Loucy (cell line): ENCODE data around the gene SALL2.
"Not testable (repeated sequence)": the region's sequence is repeated elsewhere in the genome, so short reads cannot be mapped to it uniquely, and the experiment has no call there.

Source experiments
- H2AFZ ChIP-seq: fragments of 200-600 bp; sonication (generic); 2 replicates; pipeline ENCODE4 v1.6.0; 2016; ENCODE audit warnings: antibody characterized with exemption, mild to moderate bottlenecking, low read length, moderate library complexity
- H3F3A ChIP-seq: fragments of 200-600 bp; 2 replicates; pipeline ENCODE4 v1.6.0; 2016; ENCODE audit warnings: antibody characterized with exemption, low read depth, mild to moderate bottlenecking
- H3K27me3 ChIP-seq: fragments of 200-600 bp; sonication (generic); 2 replicates; pipeline ENCODE4 v1.6.1; 2014; ENCODE audit warnings: low read length, mild to moderate bottlenecking; ENCODE audit not compliant: insufficient read depth, poor library complexity, severe bottlenecking
- H3K36me3 ChIP-seq: fragments of 200-600 bp; sonication (generic); 2 replicates; pipeline ENCODE4 v1.6.1; 2016; ENCODE audit warnings: low read length; ENCODE audit not compliant: insufficient read depth
- H3K4me1 ChIP-seq: fragments of 200-600 bp; sonication (generic); 2 replicates; pipeline ENCODE4 v1.5.1; 2014; ENCODE audit warnings: low read length, mild to moderate bottlenecking; ENCODE audit not compliant: insufficient read depth, poor library complexity, severe bottlenecking
- H3K4me2 ChIP-seq: fragments of 200-600 bp; sonication (generic); 2 replicates; pipeline ENCODE4 v1.6.0; 2014; ENCODE audit warnings: antibody characterized with exemption, low read length, low read depth, mild to moderate bottlenecking; ENCODE audit not compliant: poor library complexity, severe bottlenecking
- H3K4me3 ChIP-seq: fragments of 200-600 bp; sonication (generic); 2 replicates; pipeline ENCODE4 v1.5.1; 2014; ENCODE audit warnings: low read length, mild to moderate bottlenecking, mixed read lengths; ENCODE audit not compliant: poor library complexity, severe bottlenecking
- H3K79me2 ChIP-seq: fragments of 200-600 bp; sonication (generic); 2 replicates; pipeline ENCODE4 v1.6.1; 2014; ENCODE audit warnings: low read length; ENCODE audit not compliant: insufficient read depth
- H3K9ac ChIP-seq: fragments of 200-600 bp; sonication (generic); 2 replicates; pipeline ENCODE4 v1.6.0; 2014; ENCODE audit warnings: mild to moderate bottlenecking, low read depth, low read length, moderate library complexity; ENCODE audit not compliant: poor library complexity, severe bottlenecking
- H3K9me2 ChIP-seq: fragments of 200-600 bp; sonication (generic); replicated peaks from 2 replicates; pipeline ENCODE4 v1.6.1; 2016; ENCODE audit warnings: low read depth, low read length, mixed read lengths
- H3K9me3 ChIP-seq: fragments of 200-600 bp; sonication (generic); 2 replicates; pipeline ENCODE4 v1.6.1; 2014; ENCODE audit warnings: mild to moderate bottlenecking, antibody characterized with exemption, low read length, low read depth; ENCODE audit not compliant: insufficient read depth
- H4K20me1 ChIP-seq: fragments of 200-600 bp; sonication (generic); 2 replicates; pipeline ENCODE4 v1.6.0; 2014; ENCODE audit warnings: antibody characterized with exemption, low read length, mild to moderate bottlenecking; ENCODE audit not compliant: insufficient read depth, poor library complexity, severe bottlenecking
- EZH2phosphoT487 ChIP-seq: fragments of 200-600 bp; IDR thresholded peaks from 2 replicates; pipeline ENCODE4 v1.6.1; 2018; ENCODE audit warnings: antibody characterized with exemption, mild to moderate bottlenecking, moderate library complexity, borderline replicate concordance
- TF ChIP-seq, protein P1 (sequence below): fragments of 200-600 bp; sonication (generic); conservative IDR thresholded peaks from 2 replicates; pipeline ENCODE4 v1.5.1; 2014; ENCODE audit warnings: mild to moderate bottlenecking, antibody characterized with exemption, low read length

Gene SALL2

DNA sequence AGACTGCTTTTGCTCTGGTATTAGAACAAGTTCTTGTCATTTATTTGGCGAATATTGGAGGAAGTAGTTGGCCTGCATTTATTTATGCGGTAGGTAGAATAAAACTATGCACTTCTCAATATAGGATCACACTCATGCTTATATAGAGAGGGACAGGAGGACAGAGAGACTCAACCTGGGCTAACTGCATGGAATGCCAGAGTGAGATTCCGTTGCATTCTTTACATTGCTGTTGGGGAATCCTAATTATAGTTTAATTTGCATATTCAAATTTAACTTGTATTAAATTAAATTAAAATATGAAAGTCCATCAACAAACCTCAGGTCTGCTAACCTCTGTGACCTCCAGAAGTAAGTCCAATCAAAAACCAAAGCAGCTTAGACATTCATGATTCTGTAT is 27.1 kb upstream of the SALL2 start:
- Histone ChIP-seq H2AFZ (no peak overlapping the region), H3K9me3 (no peaks in the 10 kb centered on the region), H3K9me2 (no peaks in the 10 kb centered on the region), H3K36me3 (no peaks in the 10 kb centered on the region), H3K4me3 (no peak overlapping the region), H3K4me2 (no peak overlapping the region), H3K9ac (no peak overlapping the region), H4K20me1 (no peaks in the 10 kb centered on the region), H3F3A (no peaks in the 10 kb centered on the region), H3K4me1 (no peaks in the 10 kb centered on the region), H3K27me3 (no peaks in the 10 kb centered on the region), H3K79me2 (no peaks in the 10 kb centered on the region)
- TF ChIP-seq, protein P1, sequence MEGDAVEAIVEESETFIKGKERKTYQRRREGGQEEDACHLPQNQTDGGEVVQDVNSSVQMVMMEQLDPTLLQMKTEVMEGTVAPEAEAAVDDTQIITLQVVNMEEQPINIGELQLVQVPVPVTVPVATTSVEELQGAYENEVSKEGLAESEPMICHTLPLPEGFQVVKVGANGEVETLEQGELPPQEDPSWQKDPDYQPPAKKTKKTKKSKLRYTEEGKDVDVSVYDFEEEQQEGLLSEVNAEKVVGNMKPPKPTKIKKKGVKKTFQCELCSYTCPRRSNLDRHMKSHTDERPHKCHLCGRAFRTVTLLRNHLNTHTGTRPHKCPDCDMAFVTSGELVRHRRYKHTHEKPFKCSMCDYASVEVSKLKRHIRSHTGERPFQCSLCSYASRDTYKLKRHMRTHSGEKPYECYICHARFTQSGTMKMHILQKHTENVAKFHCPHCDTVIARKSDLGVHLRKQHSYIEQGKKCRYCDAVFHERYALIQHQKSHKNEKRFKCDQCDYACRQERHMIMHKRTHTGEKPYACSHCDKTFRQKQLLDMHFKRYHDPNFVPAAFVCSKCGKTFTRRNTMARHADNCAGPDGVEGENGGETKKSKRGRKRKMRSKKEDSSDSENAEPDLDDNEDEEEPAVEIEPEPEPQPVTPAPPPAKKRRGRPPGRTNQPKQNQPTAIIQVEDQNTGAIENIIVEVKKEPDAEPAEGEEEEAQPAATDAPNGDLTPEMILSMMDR = no peak
- TF ChIP-seq EZH2phosphoT487 = no peak

DNA sequence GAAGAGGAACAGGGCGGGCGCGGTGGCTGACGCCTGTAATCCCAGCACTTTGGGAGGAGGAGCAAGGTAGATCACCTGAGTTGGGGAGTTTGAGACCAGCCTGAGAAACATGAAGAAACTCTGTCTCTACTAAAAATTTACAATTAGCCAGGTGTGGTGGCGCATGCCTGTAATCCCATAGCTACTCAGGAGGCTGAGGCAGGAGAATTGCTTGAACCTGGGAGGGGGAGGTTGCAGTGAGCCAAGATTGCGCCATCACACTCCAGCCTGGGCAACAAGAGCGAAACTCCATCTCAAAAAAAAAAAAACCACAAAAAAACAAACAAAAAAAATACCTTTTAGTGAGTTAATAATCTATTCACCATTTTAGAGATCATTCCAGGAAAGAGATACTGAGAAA is 18.4 kb upstream of the SALL2 start:
- H3K36me3 ChIP-seq, H3K79me2 ChIP-seq, H2AFZ ChIP-seq, H3K9ac ChIP-seq, H3K4me3 ChIP-seq, H3K27me3 ChIP-seq, H3K4me1 ChIP-seq, H4K20me1 ChIP-seq, H3K4me2 ChIP-seq, H3K9me2 ChIP-seq, H3F3A ChIP-seq, H3K9me3 ChIP-seq: not testable (repeated sequence)

- Histone ChIP-seq H4K20me1 (no peaks in the 10 kb centered on the region), H3F3A (no peaks in the 10 kb centered on the region), H3K4me1 (no peaks in the 10 kb centered on the region), H3K36me3 (no peaks in the 10 kb centered on the region), H3K4me2 (no peak overlapping the region), H3K79me2 (no peaks in the 10 kb centered on the region), H3K4me3 (no peak overlapping the region), H3K9me3 (no peaks in the 10 kb centered on the region), H2AFZ (no peak overlapping the region; the same call in 1 of the 2 replicates), H3K9me2 (no peaks in the 10 kb centered on the region), H3K27me3 (no peaks in the 10 kb centered on the region), H3K9ac (no peak overlapping the region)
- no peak for TF ChIP-seq EZH2phosphoT487
- TF ChIP-seq, protein P1 = no peak
Observed at GRCh38 chr14:21543963-21544362, 17.8 kb upstream of the SALL2 start.

DNA sequence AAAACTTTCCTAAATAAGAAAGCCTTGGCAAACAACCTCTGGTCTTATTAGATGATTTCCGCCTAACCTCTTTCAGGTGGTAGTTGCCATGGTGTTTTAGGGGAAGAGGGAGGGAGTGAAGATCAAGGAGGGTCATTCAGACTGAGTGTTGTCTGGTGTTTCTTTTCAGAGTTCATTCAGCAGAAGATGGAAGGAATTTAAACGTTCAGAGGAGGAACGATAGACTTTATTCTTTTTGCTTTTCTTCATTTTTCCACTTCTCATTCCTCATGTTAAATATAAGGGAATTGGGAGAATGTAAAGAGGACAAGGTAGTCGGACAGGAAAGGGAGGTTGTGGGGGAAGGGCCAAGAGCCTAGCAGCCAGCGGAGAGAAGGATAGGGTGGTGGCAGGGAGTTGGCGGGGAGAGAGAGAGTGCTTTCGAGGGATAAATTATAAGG is 17.4 kb upstream of the SALL2 start:
- Histone ChIP-seq H3K9me2 (no peaks in the 10 kb centered on the region), H3K36me3 (no peaks in the 10 kb centered on the region), H2AFZ (peak overlapping the region; percentile 73), H3K4me3 (no peak overlapping the region), H4K20me1 (no peaks in the 10 kb centered on the region), H3K4me2 (no peak overlapping the region), H3K4me1 (no peaks in the 10 kb centered on the region), H3K27me3 (no peaks in the 10 kb centered on the region), H3K79me2 (no peaks in the 10 kb centered on the region), H3F3A (no peaks in the 10 kb centered on the region), H3K9ac (no peak overlapping the region), H3K9me3 (no peaks in the 10 kb centered on the region)
- TF ChIP-seq, protein P1 = no peak
- no peak for TF ChIP-seq EZH2phosphoT487
